ENCODE data around the gene HOXC13. TPM values are rescaled to one million over a fixed set of nuclear protein-coding genes. Genes with fewer than 3 reads are reported as not detected.

HOXC13 gene
- total and polyA plus RNA-seq, 8 donors = not detected

- ATAC-seq (no peak), DNase-seq (no peak)
- TF ChIP-seq CTCF (IDR thresholded peaks at IDR 0.05) = no peak
- no peak overlapping the region for H3K27ac ChIP-seq
- no peaks in the 10 kb centered on the region for H3K36me3 ChIP-seq
- intact Hi-C loops (cut with DNase I) = no loop called here
- peaks cover 0 to 7% of the 10 kb centered on the region in 2 donors for H3K4me1 ChIP-seq
- H3K9me3 ChIP-seq = no peaks in the 10 kb centered on the region
- no peak overlapping the region for H3K4me3 ChIP-seq
- H3K27me3 ChIP-seq = peaks cover 99 to 100% of the 10 kb centered on the region in 2 donors
Measured at GRCh38 chr12:53950437-53950773, 11.8 kb downstream of the HOXC13 start.

- intact Hi-C loops (cut with DNase I) = no loop called here
- Histone ChIP-seq H3K9me3 (no peaks in the 10 kb centered on the region), H3K36me3 (no peaks in the 10 kb centered on the region), H3K4me3 (no peak overlapping the region), H3K27me3 (peaks cover 99 to 100% of the 10 kb centered on the region in 2 donors), H3K4me1 (peaks cover 0 to 7% of the 10 kb centered on the region in 2 donors), H3K27ac (no peak overlapping the region)
- no peak for ATAC-seq
- TF ChIP-seq CTCF (IDR thresholded peaks at IDR 0.05) = no peak
- peak in 1 of 4 donors; percentile 74 for DNase-seq
Measured at GRCh38 chr12:53950789-53951576, 12.4 kb downstream of the HOXC13 start.

- no peak overlapping the region for H3K27ac ChIP-seq
- intact Hi-C loops (cut with DNase I) = no loop called here
- H3K9me3 ChIP-seq = no peaks in the 10 kb centered on the region
- no peak overlapping the region for H3K4me3 ChIP-seq
- ATAC-seq (no peak), DNase-seq (peak in 1 of 4 donors; percentile 74)
- H3K27me3 ChIP-seq = peaks cover 99 to 100% of the 10 kb centered on the region in 2 donors
- peaks cover 0 to 7% of the 10 kb centered on the region in 2 donors for H3K4me1 ChIP-seq
- H3K36me3 ChIP-seq = no peaks in the 10 kb centered on the region
- no peak for TF ChIP-seq CTCF (IDR thresholded peaks at IDR 0.05)
Measured at GRCh38 chr12:53951577-53952334, 13.1 kb downstream of the HOXC13 start.

- intact Hi-C loops (cut with DNase I) = no loop called here
- H3K4me3 ChIP-seq = no peak overlapping the region
- peaks cover 0 to 7% of the 10 kb centered on the region in 2 donors for H3K4me1 ChIP-seq
- peaks cover 99 to 100% of the 10 kb centered on the region in 2 donors for H3K27me3 ChIP-seq
- no peak for TF ChIP-seq CTCF (IDR thresholded peaks at IDR 0.05)
- no peak overlapping the region for H3K27ac ChIP-seq
- H3K9me3 ChIP-seq = no peaks in the 10 kb centered on the region
- ATAC-seq = no peak
- DNase-seq = peak in 1 of 4 donors; percentile 49
- H3K36me3 ChIP-seq = no peaks in the 10 kb centered on the region
Measured at GRCh38 chr12:53952335-53952694, 13.7 kb downstream of the HOXC13 start.

All from left lung (tissue), 10 donors.